ENCODE results near the gene RGSL1.

The RGSL1 gene

GRCh38 chr1:182588500-182589396, 138.8 kb downstream of the RGSL1 start, which contains the start of gene RNASEL:
TSS of gene RNASEL (minus strand) at chr1:182589256. CDS start at chr1:182586806, 2,450 bp downstream.
- DNase-seq (ENCODE audit: low read depth in 2 of 2), result no peak

- DNase-seq (ENCODE audit: low read depth in 2 of 2), result no peak
Observed at GRCh38 chr1:182589520-182589919, 139.6 kb downstream of the RGSL1 start.

GRCh38 chr1:182589931-182590330, 140.0 kb downstream of the RGSL1 start:
- no peak for DNase-seq (ENCODE audit: low read depth in 2 of 2)

- peak in 1 of 2 donors; percentile 35 for DNase-seq (ENCODE audit: low read depth in 2 of 2)
Observed at GRCh38 chr1:182595641-182596240, 145.8 kb downstream of the RGSL1 start.

- DNase-seq (ENCODE audit: low read depth in 2 of 2), result no peak
Observed at GRCh38 chr1:182596934-182597333, 147.0 kb downstream of the RGSL1 start.

- DNase-seq (ENCODE audit: low read depth in 2 of 2), result no peak
Observed at GRCh38 chr1:182598296-182598695, 148.3 kb downstream of the RGSL1 start.

- DNase-seq (ENCODE audit: low read depth in 2 of 2), result no peak
Observed at GRCh38 chr1:182599339-182599738, 149.4 kb downstream of the RGSL1 start.

- no peak for DNase-seq (ENCODE audit: low read depth in 2 of 2)
Observed at GRCh38 chr1:182600036-182600713, 150.2 kb downstream of the RGSL1 start.

GRCh38 chr1:182600745-182601415, 150.9 kb downstream of the RGSL1 start:
- no peak for DNase-seq (ENCODE audit: low read depth in 2 of 2)

GRCh38 chr1:182601416-182601786, 151.5 kb downstream of the RGSL1 start:
- peak in 1 of 2 donors; percentile 41 for DNase-seq (ENCODE audit: low read depth in 2 of 2)

GRCh38 chr1:182601913-182602312, 152.0 kb downstream of the RGSL1 start:
- DNase-seq (ENCODE audit: low read depth in 2 of 2), result no peak

GRCh38 chr1:182602935-182603645, 153.1 kb downstream of the RGSL1 start:
- DNase-seq (ENCODE audit: low read depth in 2 of 2), result no peak

- DNase-seq (ENCODE audit: low read depth in 2 of 2), result no peak
Observed at GRCh38 chr1:182603646-182604174, 153.8 kb downstream of the RGSL1 start.

- DNase-seq (ENCODE audit: low read depth in 2 of 2), result peak; percentile 82 to 86
Observed at GRCh38 chr1:182604175-182605164, 154.5 kb downstream of the RGSL1 start, which contains the start of gene RGS16. TSS of gene RGS16 (minus strand) at chr1:182604389. CDS start at chr1:182604259, 130 bp downstream.

GRCh38 chr1:182607566-182607965, 157.6 kb downstream of the RGSL1 start:
- no peak for DNase-seq (ENCODE audit: low read depth in 2 of 2)

GRCh38 chr1:182608236-182608635, 158.3 kb downstream of the RGSL1 start:
- DNase-seq (ENCODE audit: low read depth in 2 of 2), result no peak

- DNase-seq (ENCODE audit: low read depth in 2 of 2), result no peak
Observed at GRCh38 chr1:182608845-182609610, 159.1 kb downstream of the RGSL1 start.
